WERI-Rb-1 (cell line): ENCODE results near the gene TARM1.

Experiments used
- DNase-seq: peaks from one replicate; pipeline ENCODE4 v3.0.0-alpha.2; 2020
- H3K27ac ChIP-seq: fragments of 250-450 bp; sonication (Bioruptor Pico); 2 replicates; pipeline ENCODE4 v1.5.1; 2020; ENCODE audit warnings: mild to moderate bottlenecking, moderate library complexity
- H3K27me3 ChIP-seq: fragments of 250-450 bp; sonication (Bioruptor Pico); 2 replicates; pipeline ENCODE4 v1.5.1; 2021; ENCODE audit warnings: mild to moderate bottlenecking, low read depth, moderate library complexity; ENCODE audit not compliant: insufficient read depth, severe bottlenecking
- H3K36me3 ChIP-seq: fragments of 250-450 bp; sonication (Bioruptor Pico); 2 replicates; pipeline ENCODE4 v1.5.1; 2020; ENCODE audit warnings: mild to moderate bottlenecking, moderate library complexity
- H3K4me3 ChIP-seq: 2 replicates; pipeline ENCODE4 v1.5.1; 2011; ENCODE audit warnings: low read depth, mild to moderate bottlenecking, control low read depth, low read length
- H3K9me3 ChIP-seq: fragments of 250-450 bp; sonication (Bioruptor Pico); 2 replicates; pipeline ENCODE4 v1.5.1; 2021; ENCODE audit warnings: mild to moderate bottlenecking, moderate library complexity; ENCODE audit not compliant: severe bottlenecking
- CTCF ChIP-seq: IDR thresholded peaks from 2 replicates; pipeline ENCODE4 v1.5.1; 2011; ENCODE audit warnings: low read depth, mild to moderate bottlenecking, control low read depth, inconsistent platforms, low read length

TARM1 gene

DNA sequence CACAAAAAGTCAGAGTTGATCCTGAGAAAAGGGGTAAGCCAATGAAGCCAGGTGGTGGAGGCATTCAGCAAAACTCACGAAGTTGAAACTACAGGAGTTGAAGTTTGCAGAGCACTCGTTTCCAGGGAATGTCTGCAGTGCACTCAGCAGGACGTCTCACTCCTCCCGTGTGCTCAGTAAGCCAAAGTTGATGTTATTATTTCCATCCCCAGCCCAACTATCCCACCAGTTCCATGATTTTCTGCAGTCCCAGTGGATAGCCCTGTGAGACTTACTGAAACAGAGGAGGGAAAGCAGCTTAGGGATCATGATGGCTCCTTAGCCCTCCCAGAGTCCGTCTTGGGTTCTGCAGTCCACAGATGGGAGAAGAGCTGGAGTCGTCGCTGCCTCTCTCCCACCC lies at the start of gene TARM1:
TARM1 (minus strand) TSS at position 334 of the 400 bp plus-strand sequence; CDS start at position 309, 25 bp downstream.
- Histone ChIP-seq H3K36me3 (no peaks in the 10 kb centered on the region), H3K9me3 (peaks cover 15% of the 10 kb centered on the region), H3K27me3 (peaks cover 61% of the 10 kb centered on the region), H3K4me3 (no peak within 1 kb of the TSS), H3K27ac (no peak within 1 kb of the TSS)
- no peak for DNase-seq
- no peak for TF ChIP-seq CTCF

DNA sequence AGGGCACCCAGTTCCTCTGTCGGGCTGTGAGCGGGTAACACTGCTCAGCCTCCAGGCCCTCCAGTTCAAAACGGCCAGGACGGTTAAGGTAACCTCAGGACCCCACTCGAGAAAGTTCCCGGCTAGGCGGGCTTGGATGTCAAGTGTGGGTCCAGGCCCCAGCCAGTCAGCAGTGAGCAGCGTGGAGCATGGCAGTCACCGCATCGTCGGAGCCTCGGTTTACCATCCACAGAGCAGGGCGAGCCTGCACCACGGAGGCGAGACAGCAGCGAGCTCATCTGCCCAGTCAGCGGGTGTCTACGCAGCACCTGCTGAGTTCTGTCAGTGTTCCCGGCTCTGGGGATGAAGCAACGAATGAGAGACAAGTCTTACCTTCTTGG lies 48.4 kb upstream of the TARM1 start:
- H3K36me3 ChIP-seq = peaks cover 56% of the 10 kb centered on the region

DNA sequence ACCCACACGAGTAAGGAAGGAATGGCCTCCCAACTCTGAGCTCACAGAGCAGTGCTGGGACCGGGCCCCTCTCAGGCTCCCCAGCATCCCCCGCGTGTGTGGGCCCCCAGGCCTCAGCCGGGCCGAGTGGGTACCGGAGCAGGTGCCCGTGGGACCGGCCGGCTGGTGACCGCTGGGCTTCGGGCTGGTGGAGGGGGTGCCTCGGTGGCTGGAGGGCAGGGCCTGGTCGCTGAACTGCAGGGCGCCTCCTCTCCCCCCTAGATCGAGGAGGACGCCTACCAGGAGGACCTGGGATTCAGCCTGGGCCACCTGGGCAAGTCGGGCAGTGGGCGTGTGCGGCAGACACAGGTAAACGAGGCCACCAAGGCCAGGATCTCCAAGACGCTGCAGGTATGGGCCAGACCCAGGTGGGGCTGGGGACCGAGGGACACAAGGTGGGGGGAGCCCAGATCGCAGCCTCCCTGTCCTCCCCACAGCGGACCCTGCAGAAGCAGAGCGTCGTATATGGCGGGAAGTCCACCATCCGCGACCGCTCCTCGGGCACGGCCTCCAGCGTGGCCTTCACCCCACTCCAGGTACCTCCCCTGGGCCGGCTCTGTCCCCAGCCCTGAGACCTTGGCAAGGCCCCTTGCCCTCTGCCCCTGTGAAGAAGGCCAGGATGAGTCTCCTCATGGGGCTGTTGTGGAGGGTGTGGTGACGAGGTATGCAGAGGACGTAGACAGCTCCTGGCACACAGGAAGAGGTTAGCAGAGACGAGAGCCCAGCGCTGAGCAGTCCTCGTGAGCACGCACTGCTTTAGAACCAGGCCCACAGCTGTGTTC lies 47.8 kb upstream of the TARM1 start:
- H3K27me3 ChIP-seq = no peaks in the 10 kb centered on the region
- TF ChIP-seq CTCF = no peak
- H3K4me3 ChIP-seq = no peak overlapping the region
- H3K36me3 ChIP-seq = peaks cover 60% of the 10 kb centered on the region
- H3K27ac ChIP-seq = no peak overlapping the region
- H3K9me3 ChIP-seq = no peaks in the 10 kb centered on the region
- no peak for DNase-seq

More for the DNA sequence above, 48.4 kb upstream of the TARM1 start:
- Histone ChIP-seq H3K27me3 (no peaks in the 10 kb centered on the region), H3K9me3 (no peaks in the 10 kb centered on the region), H3K4me3 (no peak overlapping the region), H3K27ac (no peak overlapping the region)
- DNase-seq = no peak
- TF ChIP-seq CTCF = no peak

- Histone ChIP-seq H3K4me3 (no peak overlapping the region), H3K36me3 (peaks cover 66% of the 10 kb centered on the region), H3K9me3 (no peaks in the 10 kb centered on the region), H3K27ac (no peak overlapping the region), H3K27me3 (no peaks in the 10 kb centered on the region)
- no peak for DNase-seq
- no peak for TF ChIP-seq CTCF
These were observed 47.2 kb upstream of the TARM1 start for GRCh38 chr19:54128441-54128725.

GRCh38 chr19:54127688-54128440 lies 46.7 kb upstream of the TARM1 start:
- Histone ChIP-seq H3K36me3 (peaks cover 68% of the 10 kb centered on the region), H3K27me3 (no peaks in the 10 kb centered on the region)
- no peak for DNase-seq

More at GRCh38 chr19:54127688-54128440, 46.7 kb upstream of the TARM1 start:
- no peak for TF ChIP-seq CTCF
- Histone ChIP-seq H3K27ac (no peak overlapping the region), H3K4me3 (no peak overlapping the region), H3K9me3 (no peaks in the 10 kb centered on the region)
